GM13976 (cell line): ENCODE results near the gene MPRIP.

ENCODE experiments used
- DNase-seq: peaks from one replicate; pipeline ENCODE4 v3.0.0; 2012; ENCODE audit warnings: low spot score
- CTCF ChIP-seq: IDR thresholded peaks from 2 replicates; pipeline ENCODE4 v1.5.1; 2012; ENCODE audit warnings: borderline replicate concordance, mild to moderate bottlenecking; ENCODE audit not compliant: insufficient read depth; ENCODE audit errors: extremely low read depth, missing control alignments, control extremely low read depth
- in situ Hi-C: fragments of 300-500 bp; cut with MboI; formaldehyde crosslinking; loops from one replicate; pipeline ENCODE4 v1.12.0; 2022; ENCODE audit warnings: low sequenced_read_pairs, mixed read lengths, inconsistent platforms; ENCODE audit not compliant: unreplicated experiment

Gene MPRIP

GRCh38 chr17:17137731-17138585 is 95.7 kb downstream of the MPRIP start:
- peak; percentile 66 for DNase-seq
- in situ Hi-C loops: no loop called here
- no peak for TF ChIP-seq CTCF

- TF ChIP-seq CTCF: no peak
- DNase-seq: no peak
- in situ Hi-C loops: no loop called here
Measured at GRCh38 chr17:17139972-17140589, 97.8 kb downstream of the MPRIP start.

GRCh38 chr17:17140590-17140980 is 98.3 kb downstream of the MPRIP start:
- in situ Hi-C loops: no loop called here
- no peak for DNase-seq
- TF ChIP-seq CTCF: no peak

- in situ Hi-C loops: no loop called here
- no peak for DNase-seq
- no peak for TF ChIP-seq CTCF
Measured at GRCh38 chr17:17141279-17141678, 99.0 kb downstream of the MPRIP start.

GRCh38 chr17:17141860-17142552 is 99.7 kb downstream of the MPRIP start:
- in situ Hi-C loops: no loop called here
- DNase-seq: peak; percentile 67
- peak; percentile 43 for TF ChIP-seq CTCF

- in situ Hi-C loops: no loop called here
- DNase-seq: no peak
- no peak for TF ChIP-seq CTCF
Measured at GRCh38 chr17:17142556-17142955, 100.3 kb downstream of the MPRIP start.
